Astrocyte (in vitro differentiated cells and primary cell): Measurements from ENCODE around the gene NLGN2. TPM values are rescaled to one million over a fixed set of nuclear protein-coding genes. Genes with fewer than 3 reads are reported as not detected.

Experiments
- DNase-seq: peaks from one replicate; pipeline ENCODE4 v3.0.0-alpha.2; 2010; ENCODE audit warnings: low read depth
- FAIRE-seq: peaks from 2 replicates; lab custom pipeline; 2011; peaks lifted over from hg19 to GRCh38; lab: Jason Lieb, UNC
- H2AFZ ChIP-seq: 2 replicates; pipeline ENCODE4 v1.6.0; 2012; ENCODE audit warnings: low read depth, low read length, inconsistent platforms
- H3K27ac ChIP-seq: 2 replicates; pipeline ENCODE4 v1.5.1; 2011; ENCODE audit warnings: low read depth, low read length, inconsistent platforms
- H3K27me3 ChIP-seq: 2 replicates; pipeline ENCODE4 v1.6.0; 2011; ENCODE audit warnings: low read length, inconsistent platforms; ENCODE audit not compliant: insufficient read depth
- H3K36me3 ChIP-seq: 2 replicates; pipeline ENCODE4 v1.5.1; 2011; ENCODE audit warnings: low read length, inconsistent platforms; ENCODE audit not compliant: insufficient read depth
- H3K4me1 ChIP-seq: 2 replicates; pipeline ENCODE4 v1.5.1; 2011; ENCODE audit warnings: low read length, inconsistent platforms; ENCODE audit not compliant: insufficient read depth
- H3K4me2 ChIP-seq: 2 replicates; pipeline ENCODE4 v1.6.0; 2012; ENCODE audit warnings: low read length, inconsistent platforms
- H3K4me3 ChIP-seq: 2 replicates; pipeline ENCODE4 v1.5.1; 2011; ENCODE audit warnings: low read depth, mild to moderate bottlenecking, low read length, inconsistent platforms; ENCODE audit not compliant: insufficient read depth
- H3K79me2 ChIP-seq: 2 replicates; pipeline ENCODE4 v1.6.0; 2012; ENCODE audit warnings: mild to moderate bottlenecking, low read length, inconsistent platforms; ENCODE audit not compliant: insufficient read depth
- H3K9ac ChIP-seq: 2 replicates; pipeline ENCODE4 v1.6.0; 2012; ENCODE audit warnings: mild to moderate bottlenecking, low read length, inconsistent platforms
- H3K9me3 ChIP-seq: 2 replicates; pipeline ENCODE4 v1.5.1; 2012; ENCODE audit warnings: low read depth, mild to moderate bottlenecking, low read length, inconsistent platforms; ENCODE audit not compliant: insufficient read depth
- H4K20me1 ChIP-seq: 2 replicates; pipeline ENCODE4 v1.6.0; 2012; ENCODE audit warnings: low read length, inconsistent platforms; ENCODE audit not compliant: insufficient read depth
- H3K27ac Mint-ChIP-seq: one replicate; pipeline ENCODE4 v1.8.0; 2021; ENCODE audit warnings: mild to moderate bottlenecking, mixed read lengths; ENCODE audit not compliant: unreplicated experiment
- H3K27me3 Mint-ChIP-seq: one replicate; pipeline ENCODE4 v1.8.0; 2021; ENCODE audit warnings: low read depth, mixed read lengths; ENCODE audit not compliant: unreplicated experiment
- H3K36me3 Mint-ChIP-seq: one replicate; pipeline ENCODE4 v1.8.0; 2021; ENCODE audit warnings: low read depth, mixed read lengths; ENCODE audit not compliant: unreplicated experiment
- H3K4me1 Mint-ChIP-seq: one replicate; pipeline ENCODE4 v1.8.0; 2021; ENCODE audit warnings: low read depth, mixed read lengths; ENCODE audit not compliant: unreplicated experiment
- H3K4me3 Mint-ChIP-seq: one replicate; pipeline ENCODE4 v1.8.0; 2021; ENCODE audit warnings: mild to moderate bottlenecking, moderate library complexity, mixed read lengths; ENCODE audit not compliant: unreplicated experiment
- H3K9me3 Mint-ChIP-seq: one replicate; pipeline ENCODE4 v1.8.0; 2021; ENCODE audit warnings: mild to moderate bottlenecking, mixed read lengths; ENCODE audit not compliant: unreplicated experiment
- EZH2 ChIP-seq: IDR thresholded peaks from 2 replicates; pipeline ENCODE4 v1.6.1; 2012; ENCODE audit warnings: mild to moderate bottlenecking, low read length, inconsistent platforms; ENCODE audit not compliant: insufficient read depth
- total RNA-seq: library from RNA; stranded (reverse); gene quantifications from 2 replicates; pipeline ENCODE4 v1.2.1, GENCODE V29; 2021
- TF ChIP-seq, protein P1 (sequence below): IDR thresholded peaks from 2 replicates; pipeline ENCODE4 v1.5.1; 2011; ENCODE audit warnings: low read depth, mild to moderate bottlenecking, inconsistent platforms, low read length, moderate library complexity; ENCODE audit not compliant: insufficient read depth

NLGN2 gene
- total RNA-seq, 1 donor from 2014 or later = 77.3 TPM

DNA sequence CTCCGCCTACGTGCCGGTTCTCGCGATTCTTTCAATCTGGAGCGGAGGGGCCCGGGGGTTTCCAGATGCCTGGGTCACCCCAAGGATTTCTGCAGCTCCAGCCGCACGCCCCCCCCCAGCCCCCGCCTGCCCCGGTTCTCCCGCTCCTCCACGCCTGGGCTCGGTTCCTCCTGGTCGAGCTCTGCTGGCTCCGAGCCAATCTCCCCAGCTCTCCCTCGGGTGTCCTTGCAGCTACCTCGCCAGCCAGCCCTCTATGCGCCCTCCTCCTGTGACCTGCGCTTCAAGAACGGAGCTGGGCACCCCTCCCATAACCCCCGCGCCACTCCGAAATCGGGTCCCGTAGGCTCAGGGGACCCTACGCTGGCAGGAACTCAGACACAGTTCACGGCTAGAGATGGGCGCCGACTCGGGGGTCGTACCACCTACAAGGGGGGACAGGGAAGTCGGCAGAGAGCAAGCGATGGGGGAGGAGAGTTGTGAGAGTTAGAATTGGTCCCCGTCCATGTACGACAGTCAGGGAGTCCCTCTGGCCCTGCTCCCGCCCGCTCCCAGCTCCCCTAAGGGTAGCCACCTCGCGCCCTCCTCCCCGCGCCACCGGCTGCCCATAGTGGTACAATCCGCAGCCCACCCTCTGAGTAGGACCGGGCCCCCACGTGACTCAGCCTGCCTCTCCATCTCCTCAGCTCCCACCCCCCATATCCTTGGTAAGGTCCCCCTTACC, 32.6 kb downstream of the NLGN2 start:
- peaks cover 35% of the 10 kb centered on the region for H3K4me1 ChIP-seq
- peak; percentile 71 for TF ChIP-seq EZH2
- TF ChIP-seq, protein P1, sequence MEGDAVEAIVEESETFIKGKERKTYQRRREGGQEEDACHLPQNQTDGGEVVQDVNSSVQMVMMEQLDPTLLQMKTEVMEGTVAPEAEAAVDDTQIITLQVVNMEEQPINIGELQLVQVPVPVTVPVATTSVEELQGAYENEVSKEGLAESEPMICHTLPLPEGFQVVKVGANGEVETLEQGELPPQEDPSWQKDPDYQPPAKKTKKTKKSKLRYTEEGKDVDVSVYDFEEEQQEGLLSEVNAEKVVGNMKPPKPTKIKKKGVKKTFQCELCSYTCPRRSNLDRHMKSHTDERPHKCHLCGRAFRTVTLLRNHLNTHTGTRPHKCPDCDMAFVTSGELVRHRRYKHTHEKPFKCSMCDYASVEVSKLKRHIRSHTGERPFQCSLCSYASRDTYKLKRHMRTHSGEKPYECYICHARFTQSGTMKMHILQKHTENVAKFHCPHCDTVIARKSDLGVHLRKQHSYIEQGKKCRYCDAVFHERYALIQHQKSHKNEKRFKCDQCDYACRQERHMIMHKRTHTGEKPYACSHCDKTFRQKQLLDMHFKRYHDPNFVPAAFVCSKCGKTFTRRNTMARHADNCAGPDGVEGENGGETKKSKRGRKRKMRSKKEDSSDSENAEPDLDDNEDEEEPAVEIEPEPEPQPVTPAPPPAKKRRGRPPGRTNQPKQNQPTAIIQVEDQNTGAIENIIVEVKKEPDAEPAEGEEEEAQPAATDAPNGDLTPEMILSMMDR = no peak
- Mint-ChIP-seq H3K27me3 (peaks cover 2% of the 10 kb centered on the region), H3K4me3 (peak overlapping the region; percentile 89), H3K9me3 (no peaks in the 10 kb centered on the region), H3K36me3 (peaks cover 17% of the 10 kb centered on the region), H3K27ac (peak overlapping the region; percentile 85), H3K4me1 (peaks cover 19% of the 10 kb centered on the region)
- no peaks in the 10 kb centered on the region for H3K9me3 ChIP-seq
- FAIRE-seq (no peak), DNase-seq (no peak)
- no peak overlapping the region for H3K27ac ChIP-seq
- peaks cover 27% of the 10 kb centered on the region for H3K27me3 ChIP-seq
- peak overlapping the region; percentile 51 for H3K4me3 ChIP-seq
- no peaks in the 10 kb centered on the region for H3K79me2 ChIP-seq
- H3K4me2 ChIP-seq = peak overlapping the region; percentile 82
- peaks cover 13% of the 10 kb centered on the region for H4K20me1 ChIP-seq
- H2AFZ ChIP-seq = peak overlapping the region; percentile 72
- no peaks in the 10 kb centered on the region for H3K36me3 ChIP-seq
- H3K9ac ChIP-seq = peak overlapping the region; percentile 33

DNA sequence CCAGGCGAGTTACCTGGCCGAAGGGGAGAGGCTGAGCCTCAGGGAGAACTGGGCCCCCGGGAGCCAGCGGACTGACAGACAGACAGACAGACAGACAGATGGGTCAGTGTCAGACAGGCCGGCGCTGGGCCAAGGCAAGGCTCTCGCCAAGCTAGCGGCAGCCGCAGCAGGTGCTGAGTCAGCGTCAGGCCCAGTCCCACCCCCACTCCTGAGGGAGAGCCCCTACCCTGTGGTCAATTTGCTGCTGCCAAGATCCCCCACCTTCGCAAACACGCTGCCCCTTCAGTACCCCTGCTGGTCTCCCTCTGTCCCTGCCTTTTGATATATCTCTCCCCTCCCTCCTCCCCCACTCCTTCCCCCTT, 33.2 kb downstream of the NLGN2 start:
- Histone ChIP-seq H3K9me3 (no peaks in the 10 kb centered on the region), H3K4me2 (peak overlapping the region; percentile 82), H3K4me1 (peaks cover 37% of the 10 kb centered on the region), H3K4me3 (peak overlapping the region; percentile 51), H3K27me3 (peaks cover 32% of the 10 kb centered on the region), H3K79me2 (no peaks in the 10 kb centered on the region), H3K9ac (peak overlapping the region; percentile 17), H3K27ac (no peak overlapping the region), H4K20me1 (peaks cover 13% of the 10 kb centered on the region), H2AFZ (peak overlapping the region; percentile 72), H3K36me3 (no peaks in the 10 kb centered on the region)
- TF ChIP-seq, protein P1 = no peak
- no peak for TF ChIP-seq EZH2
- peaks cover 21% of the 10 kb centered on the region for H3K4me1 Mint-ChIP-seq
- peaks cover 17% of the 10 kb centered on the region for H3K36me3 Mint-ChIP-seq
- peak overlapping the region; percentile 89 for H3K4me3 Mint-ChIP-seq
- H3K27me3 Mint-ChIP-seq = peaks cover 2% of the 10 kb centered on the region
- FAIRE-seq (no peak), DNase-seq (peak; percentile 45)
- no peaks in the 10 kb centered on the region for H3K9me3 Mint-ChIP-seq
- H3K27ac Mint-ChIP-seq = peak overlapping the region; percentile 85

DNA sequence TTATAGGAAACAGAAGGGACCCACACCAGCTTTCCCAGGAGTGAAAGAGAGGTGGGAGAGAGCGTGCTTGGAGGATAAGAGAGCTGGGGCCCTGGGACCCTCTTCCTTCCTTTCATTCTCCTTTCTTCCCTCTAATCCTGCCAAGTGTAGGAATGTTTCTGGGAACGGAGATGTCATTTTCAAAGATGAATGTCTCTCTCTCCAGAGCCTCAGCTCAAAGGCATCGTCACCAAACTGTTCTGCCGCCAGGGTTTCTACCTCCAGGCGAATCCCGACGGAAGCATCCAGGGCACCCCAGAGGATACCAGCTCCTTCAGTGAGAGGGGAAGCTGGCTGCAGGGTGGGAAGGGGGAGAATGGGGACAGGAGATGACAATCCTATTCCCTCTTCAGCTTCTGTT, 33.6 kb downstream of the NLGN2 start:
- H3K4me3 Mint-ChIP-seq = peak overlapping the region; percentile 89
- no peaks in the 10 kb centered on the region for H3K9me3 Mint-ChIP-seq
- Histone ChIP-seq H3K4me1 (peaks cover 34% of the 10 kb centered on the region), H4K20me1 (peaks cover 13% of the 10 kb centered on the region), H3K4me3 (no peak overlapping the region), H3K9ac (no peak overlapping the region), H3K27ac (no peak overlapping the region), H3K9me3 (no peaks in the 10 kb centered on the region), H3K79me2 (no peaks in the 10 kb centered on the region), H2AFZ (no peak overlapping the region), H3K4me2 (no peak overlapping the region), H3K27me3 (peaks cover 37% of the 10 kb centered on the region), H3K36me3 (no peaks in the 10 kb centered on the region)
- DNase-seq = no peak
- peaks cover 17% of the 10 kb centered on the region for H3K36me3 Mint-ChIP-seq
- FAIRE-seq = no peak
- no peak for TF ChIP-seq EZH2
- TF ChIP-seq, protein P1 = no peak
- H3K4me1 Mint-ChIP-seq = peaks cover 21% of the 10 kb centered on the region
- peaks cover 2% of the 10 kb centered on the region for H3K27me3 Mint-ChIP-seq
- peak overlapping the region; percentile 78 for H3K27ac Mint-ChIP-seq
